Activated CD8-positive, alpha-beta T cell treated with anti-CD3 and anti-CD28 coated beads, Interleukin-2, amount 10 ng/mL, durations not matched to agents 7 days and 5 days (primary cell): ENCODE measurements around the gene BACE1. TPM values are rescaled to one million over a fixed set of nuclear protein-coding genes. Genes with fewer than 3 reads are reported as not detected.
A peak's percentile ranks its signal among the peaks of the same experiment; 100 is the strongest.

Experiments used
- ATAC-seq: fragments of 150-1000 bp; cut with Tn5 transposase; one replicate; pipeline ENCODE4 v1.10.0; 2021; ENCODE audit warnings: moderate library complexity
- CTCF ChIA-PET: fragments of 350-600 bp; sonication (Branson Sonifier 250); formaldehyde crosslinking; loops from one replicate; lab custom pipeline; 2021; ENCODE audit warnings: antibody characterized with exemption; lab: Charles Lee
- POLR2A ChIA-PET: fragments of 350-600 bp; sonication (Branson Sonifier 250); formaldehyde crosslinking; loops from one replicate; lab custom pipeline; 2021; ENCODE audit warnings: antibody characterized with exemption; lab: Charles Lee
- DNase-seq: peaks from one replicate; pipeline ENCODE4 v3.0.0-alpha.2; 2020
- H3K27ac Mint-ChIP-seq: one replicate; pipeline ENCODE4 v1.8.0; 2021; ENCODE audit warnings: mild to moderate bottlenecking, mixed read lengths
- H3K27me3 Mint-ChIP-seq: one replicate; pipeline ENCODE4 v1.8.0; 2021; ENCODE audit warnings: low read depth, mixed read lengths
- H3K36me3 Mint-ChIP-seq: one replicate; pipeline ENCODE4 v1.8.0; 2021; ENCODE audit warnings: low read depth, mixed read lengths
- H3K4me1 Mint-ChIP-seq: one replicate; pipeline ENCODE4 v1.8.0; 2021; ENCODE audit warnings: low read depth, mixed read lengths
- H3K4me3 Mint-ChIP-seq: one replicate; pipeline ENCODE4 v1.8.0; 2021; ENCODE audit warnings: mild to moderate bottlenecking, mixed read lengths
- H3K9me3 Mint-ChIP-seq: one replicate; pipeline ENCODE4 v1.8.0; 2022; ENCODE audit warnings: mixed read lengths; ENCODE audit not compliant: insufficient read depth
- total RNA-seq, 2 experiments: library from RNA; stranded (reverse); gene quantifications; one replicate each; pipeline ENCODE4 v1.2.3, GENCODE V29; 2021

Gene BACE1
- 1 to 10 TPM; 1.0 to 1.1 TPM for total RNA-seq

GRCh38 chr11:117316197-117316961 lies at the start of gene BACE1:
Gene BACE1, minus strand, starts transcription at chr11:117316256. Its CDS starts 461 bp downstream, at chr11:117315795.
- ATAC-seq (peak; percentile 34), DNase-seq (peak; percentile 27)
- CTCF ChIA-PET, result no interaction called here
- Mint-ChIP-seq H3K27ac (no peak within 1 kb of the TSS), H3K27me3 (peaks cover 48% of the 10 kb centered on the region), H3K36me3 (no peaks in the 10 kb centered on the region), H3K4me1 (peaks cover 11% of the 10 kb centered on the region), H3K4me3 (peak within 1 kb of the TSS; percentile 64), H3K9me3 (no peaks in the 10 kb centered on the region)
- POLR2A ChIA-PET, result interaction anchor here (1.0 to 1.2 kb wide), 2 partner anchors 12 to 13 kb away, joined by 3 read pairs; partner anchors contain the start of gene CEP164

GRCh38 chr11:117361432-117361831 lies 45.4 kb upstream of the BACE1 start:
- Mint-ChIP-seq H3K27me3 (no peaks in the 10 kb centered on the region), H3K9me3 (no peaks in the 10 kb centered on the region), H3K4me3 (no peak overlapping the region), H3K4me1 (no peaks in the 10 kb centered on the region), H3K36me3 (peaks cover 19% of the 10 kb centered on the region), H3K27ac (no peak overlapping the region)
- ATAC-seq (no peak), DNase-seq (no peak)
- POLR2A ChIA-PET, result no interaction called here
- CTCF ChIA-PET, result no interaction called here

GRCh38 chr11:117356126-117356890 lies 40.3 kb upstream of the BACE1 start:
- Mint-ChIP-seq H3K36me3 (peaks cover 13% of the 10 kb centered on the region), H3K9me3 (no peaks in the 10 kb centered on the region), H3K4me1 (no peaks in the 10 kb centered on the region), H3K27ac (no peak overlapping the region), H3K4me3 (no peak overlapping the region), H3K27me3 (no peaks in the 10 kb centered on the region)
- POLR2A ChIA-PET, result no interaction called here
- ATAC-seq (peak; percentile 11), DNase-seq (no peak)
- CTCF ChIA-PET, result interaction anchor here (0.6 to 1.4 kb wide), 2 partner anchors 265 to 731 kb away, joined by 3 to 4 read pairs; partner anchors contain the start of gene SMIM35

GRCh38 chr11:117354550-117354949 lies 38.5 kb upstream of the BACE1 start:
- DNase-seq (no peak), ATAC-seq (no peak)
- Mint-ChIP-seq H3K36me3 (peaks cover 14% of the 10 kb centered on the region), H3K4me3 (no peak overlapping the region), H3K9me3 (no peaks in the 10 kb centered on the region), H3K27ac (no peak overlapping the region), H3K4me1 (no peaks in the 10 kb centered on the region), H3K27me3 (no peaks in the 10 kb centered on the region)
- ChIA-PET CTCF (interaction anchor here (0.8 kb wide), 1 partner anchor 11 kb away, joined by 3 read pairs; no protein-coding TSS in a partner anchor), POLR2A (no interaction called here)

GRCh38 chr11:117345039-117345438 lies 29.0 kb upstream of the BACE1 start:
- CTCF ChIA-PET, result no interaction called here
- no peaks in the 10 kb centered on the region for H3K9me3 Mint-ChIP-seq
- DNase-seq, result no peak
- POLR2A ChIA-PET, result interaction anchor here (0.6 kb wide), 1 partner anchor 40 kb away, joined by 3 read pairs; no protein-coding TSS in a partner anchor
- peaks cover 23% of the 10 kb centered on the region for H3K36me3 Mint-ChIP-seq
- H3K27ac Mint-ChIP-seq, result no peak overlapping the region
- H3K4me3 Mint-ChIP-seq, result no peak overlapping the region
- ATAC-seq, result no peak
- H3K4me1 Mint-ChIP-seq, result no peaks in the 10 kb centered on the region
- no peaks in the 10 kb centered on the region for H3K27me3 Mint-ChIP-seq

- Mint-ChIP-seq H3K4me3 (no peak overlapping the region), H3K27me3 (no peaks in the 10 kb centered on the region), H3K27ac (no peak overlapping the region), H3K9me3 (no peaks in the 10 kb centered on the region), H3K36me3 (peaks cover 17% of the 10 kb centered on the region), H3K4me1 (no peaks in the 10 kb centered on the region)
- no peak for ATAC-seq
- POLR2A ChIA-PET, result no interaction called here
- DNase-seq, result no peak
- CTCF ChIA-PET, result interaction anchor here (1.1 kb wide), 1 partner anchor 34 kb away, joined by 3 read pairs; no protein-coding TSS in a partner anchor
Observed at GRCh38 chr11:117337076-117337475, 21.0 kb upstream of the BACE1 start.

GRCh38 chr11:117335399-117335798 lies 19.3 kb upstream of the BACE1 start:
- Mint-ChIP-seq H3K4me1 (no peaks in the 10 kb centered on the region), H3K9me3 (no peaks in the 10 kb centered on the region), H3K36me3 (peaks cover 13% of the 10 kb centered on the region), H3K4me3 (no peak overlapping the region), H3K27ac (no peak overlapping the region), H3K27me3 (no peaks in the 10 kb centered on the region)
- DNase-seq (no peak), ATAC-seq (no peak)
- ChIA-PET POLR2A (interaction anchor here (0.5 kb wide), 1 partner anchor 16 kb away, joined by 6 read pairs; no protein-coding TSS in a partner anchor), CTCF (no interaction called here)

- no peaks in the 10 kb centered on the region for H3K9me3 Mint-ChIP-seq
- H3K27ac Mint-ChIP-seq, result no peak overlapping the region
- CTCF ChIA-PET, result no interaction called here
- no peak overlapping the region for H3K4me3 Mint-ChIP-seq
- peaks cover 9% of the 10 kb centered on the region for H3K36me3 Mint-ChIP-seq
- no peaks in the 10 kb centered on the region for H3K27me3 Mint-ChIP-seq
- H3K4me1 Mint-ChIP-seq, result no peaks in the 10 kb centered on the region
- POLR2A ChIA-PET, result interaction anchor here (0.5 kb wide), 1 partner anchor 16 kb away, joined by 6 read pairs; no protein-coding TSS in a partner anchor
- ATAC-seq (no peak), DNase-seq (no peak)
Observed at GRCh38 chr11:117334896-117335295, 18.8 kb upstream of the BACE1 start.

- no peaks in the 10 kb centered on the region for H3K4me1 Mint-ChIP-seq
- ATAC-seq (no peak), DNase-seq (no peak)
- H3K4me3 Mint-ChIP-seq, result no peak overlapping the region
- H3K27me3 Mint-ChIP-seq, result no peaks in the 10 kb centered on the region
- CTCF ChIA-PET, result no interaction called here
- H3K36me3 Mint-ChIP-seq, result peaks cover 6% of the 10 kb centered on the region
- H3K27ac Mint-ChIP-seq, result no peak overlapping the region
- POLR2A ChIA-PET, result no interaction called here
- H3K9me3 Mint-ChIP-seq, result no peaks in the 10 kb centered on the region
Observed at GRCh38 chr11:117333917-117334316, 17.9 kb upstream of the BACE1 start.

GRCh38 chr11:117332843-117333242 lies 16.8 kb upstream of the BACE1 start:
- no peaks in the 10 kb centered on the region for H3K27me3 Mint-ChIP-seq
- DNase-seq (no peak), ATAC-seq (no peak)
- CTCF ChIA-PET, result no interaction called here
- POLR2A ChIA-PET, result no interaction called here
- no peak overlapping the region for H3K27ac Mint-ChIP-seq
- no peaks in the 10 kb centered on the region for H3K4me1 Mint-ChIP-seq
- no peaks in the 10 kb centered on the region for H3K9me3 Mint-ChIP-seq
- H3K36me3 Mint-ChIP-seq, result peaks cover 4% of the 10 kb centered on the region
- H3K4me3 Mint-ChIP-seq, result no peak overlapping the region

- Mint-ChIP-seq H3K9me3 (no peaks in the 10 kb centered on the region), H3K27me3 (peaks cover 5% of the 10 kb centered on the region), H3K4me1 (peaks cover 5% of the 10 kb centered on the region), H3K27ac (no peak overlapping the region), H3K36me3 (no peaks in the 10 kb centered on the region), H3K4me3 (no peak overlapping the region)
- POLR2A ChIA-PET, result interaction anchor here (0.6 to 2.3 kb wide), 6 partner anchors 12 to 1244 kb away, joined by 3 to 15 read pairs (median 4); partner anchors contain the start of genes ARCN1, BACE1, PCSK7 and RNF214
- CTCF ChIA-PET, result interaction anchor here (1.2 to 1.8 kb wide), 3 partner anchors 98 to 493 kb away, joined by 5 to 10 read pairs (median 6); partner anchors contain the start of gene PCSK7
- peak; percentile 36 for DNase-seq
- peak; percentile 5 for ATAC-seq
Observed at GRCh38 chr11:117328375-117329010, 12.4 kb upstream of the BACE1 start.
